GM21390 (cell line): ENCODE results near the gene HSBP1L1.
"Not testable (repeated sequence)": the region's sequence is repeated elsewhere in the genome, so short reads cannot be mapped to it uniquely, and the experiment has no call there.

Experiments used
- ATAC-seq: cut with Tn5 transposase; IDR thresholded peaks from one replicate; pipeline ENCODE4 v1.9.1; 2021; ENCODE audit not compliant: unreplicated experiment

Gene HSBP1L1

DNA sequence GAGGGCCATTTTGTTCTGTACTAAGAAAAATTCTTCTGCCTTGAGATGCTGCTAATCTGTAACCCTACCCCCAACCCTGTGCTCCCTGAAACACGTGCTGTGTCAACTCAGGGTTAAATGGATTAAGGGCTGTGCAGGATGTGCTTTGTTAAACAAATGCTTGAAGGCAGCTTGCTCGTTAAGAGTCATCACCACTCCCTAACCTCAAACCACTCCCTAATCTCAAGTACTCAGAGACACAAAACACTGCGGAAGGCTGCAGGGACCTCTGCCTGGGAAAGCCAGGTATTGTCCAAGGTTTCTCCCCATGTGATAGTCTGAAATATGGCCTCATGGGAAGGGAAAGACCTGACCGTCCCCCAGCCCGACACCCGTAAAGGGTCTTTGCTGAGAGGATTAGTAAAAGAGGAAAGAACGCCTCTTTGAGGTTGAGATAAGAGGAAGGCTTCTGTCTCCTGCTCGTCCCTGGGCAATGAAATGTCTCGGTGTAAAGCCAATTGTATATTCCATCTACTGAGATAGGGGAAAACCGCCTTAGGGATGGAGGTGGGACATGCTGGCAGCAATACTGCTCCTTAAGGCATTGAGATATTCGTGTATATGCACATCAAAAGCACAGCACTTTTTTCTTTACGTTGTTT is 4.2 kb upstream of the HSBP1L1 start:
- ATAC-seq = not testable (repeated sequence)

DNA sequence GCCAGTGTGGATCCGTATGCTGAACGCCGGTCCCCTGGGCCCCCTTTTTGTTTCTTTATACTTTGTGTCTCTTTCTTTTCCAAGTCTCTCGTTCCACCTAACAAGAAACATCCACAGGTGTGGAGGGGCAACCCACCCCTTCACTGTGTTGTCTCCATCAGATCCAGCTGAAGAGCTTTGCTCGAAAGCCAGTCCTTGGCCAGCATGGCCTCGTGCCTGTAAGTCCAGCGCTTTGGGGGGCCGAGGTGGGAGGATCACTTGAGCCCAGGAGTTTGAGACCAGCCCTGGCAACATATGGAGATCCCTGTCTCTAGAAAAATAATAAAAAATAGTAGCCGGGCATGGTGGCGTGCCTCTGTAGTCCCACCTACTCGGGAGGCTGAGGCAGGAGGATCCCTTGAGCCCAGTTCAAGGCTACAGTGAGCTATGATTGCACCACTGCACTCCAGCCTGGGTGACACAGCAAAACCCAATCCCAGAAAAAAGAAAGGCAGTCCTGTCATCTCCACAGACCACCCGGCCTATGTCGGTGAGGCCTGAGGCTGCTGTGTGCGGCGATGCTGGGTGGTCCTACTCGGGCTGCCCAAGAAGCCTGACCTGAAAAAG is 3.4 kb upstream of the HSBP1L1 start:
- ATAC-seq = no peak

DNA sequence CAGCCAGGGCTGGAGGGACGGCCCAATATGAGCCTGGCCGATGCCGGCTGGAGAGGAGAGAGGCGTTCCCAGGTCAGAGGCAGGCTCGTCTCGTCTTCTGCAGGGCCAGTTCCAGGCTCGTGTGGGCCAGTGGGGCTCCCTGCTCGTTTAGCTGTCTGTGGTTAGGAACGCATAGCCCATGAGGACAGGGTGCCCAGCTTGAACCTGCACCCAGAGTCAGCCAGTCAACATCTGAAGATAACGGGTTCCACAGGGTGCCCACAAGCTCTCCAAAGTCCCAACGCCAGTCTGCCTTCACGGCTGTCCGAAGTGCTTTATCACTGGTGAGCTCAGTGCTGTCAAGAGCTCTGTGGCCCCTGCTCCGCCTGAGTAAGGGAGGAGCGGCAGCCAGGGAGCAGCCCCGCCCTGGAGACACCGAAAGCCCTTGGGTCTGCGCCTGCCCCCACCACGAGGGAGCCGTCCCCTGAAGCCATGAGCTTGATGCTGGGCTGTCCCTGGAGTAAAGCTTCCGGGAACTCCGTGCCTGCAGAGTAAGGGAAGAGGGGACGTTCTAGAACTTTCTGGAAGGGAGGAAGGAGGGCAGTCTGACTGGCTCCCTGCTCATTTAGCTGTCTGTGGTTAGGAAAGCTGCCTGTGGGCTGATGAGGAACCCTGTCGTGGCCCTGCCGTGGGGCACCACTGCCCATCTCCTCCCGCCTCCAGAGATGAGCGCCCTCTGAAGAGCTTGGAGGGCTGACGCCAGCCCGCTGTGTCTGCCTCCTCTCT is 2.7 kb upstream of the HSBP1L1 start:
- no peak for ATAC-seq

DNA sequence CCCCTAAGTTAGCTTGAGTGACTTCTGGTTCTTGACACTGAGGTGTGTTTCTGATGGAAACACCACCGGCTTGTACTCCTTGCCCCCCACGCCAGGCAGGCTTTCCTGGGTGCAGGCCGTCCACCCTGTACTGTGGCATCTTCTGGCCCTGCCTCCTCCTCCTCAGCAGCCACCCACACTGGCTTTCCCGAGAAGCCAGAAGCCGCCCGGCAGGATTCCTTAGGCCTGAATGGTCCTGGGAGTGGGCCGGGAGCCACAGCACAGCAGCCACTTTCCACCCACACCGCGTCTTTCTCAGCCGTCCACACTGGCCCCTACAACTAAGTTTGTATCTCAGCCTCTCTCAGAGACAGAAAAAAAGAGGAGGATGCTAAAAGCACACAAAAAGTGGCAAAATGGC is 2.1 kb upstream of the HSBP1L1 start:
- no peak for ATAC-seq

DNA sequence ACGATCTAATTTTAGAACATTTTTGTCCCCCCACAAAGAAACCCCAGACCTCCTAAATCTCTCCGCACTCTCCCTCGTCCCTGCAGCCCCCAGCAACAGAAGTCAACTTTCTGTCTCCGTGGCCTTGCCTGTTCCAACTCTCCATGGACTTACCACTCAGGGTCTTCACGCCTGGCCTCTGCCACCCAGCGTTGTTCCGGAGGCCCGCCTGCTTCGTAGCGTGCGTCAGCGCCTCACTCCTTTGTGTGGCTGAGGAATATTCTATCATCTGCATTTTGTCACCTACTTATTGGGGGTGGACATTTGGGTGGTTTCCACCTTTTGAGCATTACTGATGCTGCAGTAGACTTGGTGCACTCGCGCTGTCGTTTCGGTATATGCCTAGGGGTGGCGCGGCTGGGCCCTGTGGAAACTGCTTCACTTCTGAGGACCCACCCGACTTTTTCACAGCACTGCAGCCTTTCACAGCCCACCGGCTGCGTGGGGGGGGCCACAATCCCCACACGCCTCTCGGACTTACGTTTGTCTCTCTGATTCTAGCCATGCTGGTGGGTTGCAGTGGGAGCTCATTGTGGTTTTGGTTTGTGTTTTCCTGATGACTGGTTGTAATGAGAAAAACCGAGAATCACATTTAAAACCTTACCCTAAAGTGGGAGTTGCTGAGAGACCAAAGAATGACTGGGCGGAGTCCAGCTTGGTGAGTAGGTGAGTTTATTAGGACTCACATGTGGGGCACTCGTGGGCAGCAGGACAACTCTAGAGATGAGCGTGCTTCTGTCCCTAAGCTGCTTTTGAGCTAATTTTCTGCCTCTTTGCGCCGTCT is 1.4 kb upstream of the HSBP1L1 start:
- ATAC-seq = peak; percentile 45

DNA sequence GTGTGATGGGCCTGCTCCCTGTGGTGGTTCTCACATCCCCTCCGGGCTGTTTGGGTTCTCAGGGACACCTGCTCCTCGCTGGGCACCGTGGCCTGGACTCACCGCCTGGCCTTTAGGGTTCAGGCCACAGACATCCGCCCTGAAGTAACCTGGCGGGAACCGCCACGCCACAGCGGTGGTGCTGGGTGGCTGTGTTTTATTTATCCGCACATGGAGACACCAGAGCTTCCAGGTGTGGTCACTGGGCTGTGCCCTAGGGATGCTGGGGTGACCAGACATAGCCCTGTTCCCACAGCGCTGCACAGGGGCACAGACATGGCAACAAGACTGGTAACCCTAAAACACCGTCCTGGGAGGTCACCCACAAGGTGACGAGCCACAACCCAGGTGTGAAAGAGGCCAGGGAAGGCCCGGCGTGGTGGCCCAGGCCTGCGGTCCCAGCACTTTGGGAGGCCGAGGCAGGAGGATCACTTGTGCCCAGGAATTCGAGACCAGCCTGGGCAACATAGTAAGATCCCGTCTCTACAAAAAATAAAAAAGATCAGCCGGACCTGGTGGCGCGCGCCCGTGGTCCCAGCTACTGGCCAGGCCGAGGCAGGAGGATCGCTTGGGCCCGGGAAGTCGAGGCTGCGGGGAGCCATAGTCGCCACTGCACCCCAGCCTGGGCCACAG is 649 bp upstream of the HSBP1L1 start:
- ATAC-seq = no peak

DNA sequence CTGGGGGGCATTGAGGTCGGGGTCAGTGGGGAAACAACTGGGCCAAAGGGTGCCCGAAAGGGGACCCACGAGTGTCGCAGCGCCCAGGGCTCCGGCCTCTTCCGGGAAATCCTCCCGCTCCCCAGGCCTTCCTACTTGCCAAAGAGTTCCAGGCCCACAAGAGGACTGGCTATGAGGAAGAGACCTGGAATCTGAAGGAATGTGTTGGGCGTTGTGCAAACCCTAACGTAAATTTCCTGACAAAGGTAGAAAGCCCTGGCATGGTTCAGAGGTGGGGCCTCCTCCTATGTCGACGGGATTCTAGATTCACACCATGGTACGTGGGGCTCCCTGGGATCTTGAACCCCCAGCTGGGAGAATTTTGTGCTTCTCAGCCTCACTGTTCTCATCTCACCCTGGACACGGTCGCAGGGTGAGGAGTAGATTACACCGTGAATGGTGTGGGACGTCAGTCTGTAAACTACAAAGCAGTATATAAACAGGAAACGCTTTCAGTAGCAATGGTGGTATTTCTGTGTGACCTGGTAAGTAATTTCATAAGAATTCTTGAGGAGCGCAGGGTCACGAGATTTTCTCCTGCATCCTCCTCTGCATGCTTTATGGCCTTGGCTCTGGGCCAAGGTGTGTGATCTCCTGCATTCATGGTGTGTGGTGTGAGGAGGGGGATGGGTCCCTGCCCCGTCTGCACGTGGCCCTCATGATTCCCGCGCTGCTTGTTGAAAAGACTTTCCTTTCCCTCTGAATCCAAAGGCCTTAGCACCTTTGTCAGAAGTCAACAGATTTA is 868 bp downstream of the HSBP1L1 start:
- no peak for ATAC-seq

DNA sequence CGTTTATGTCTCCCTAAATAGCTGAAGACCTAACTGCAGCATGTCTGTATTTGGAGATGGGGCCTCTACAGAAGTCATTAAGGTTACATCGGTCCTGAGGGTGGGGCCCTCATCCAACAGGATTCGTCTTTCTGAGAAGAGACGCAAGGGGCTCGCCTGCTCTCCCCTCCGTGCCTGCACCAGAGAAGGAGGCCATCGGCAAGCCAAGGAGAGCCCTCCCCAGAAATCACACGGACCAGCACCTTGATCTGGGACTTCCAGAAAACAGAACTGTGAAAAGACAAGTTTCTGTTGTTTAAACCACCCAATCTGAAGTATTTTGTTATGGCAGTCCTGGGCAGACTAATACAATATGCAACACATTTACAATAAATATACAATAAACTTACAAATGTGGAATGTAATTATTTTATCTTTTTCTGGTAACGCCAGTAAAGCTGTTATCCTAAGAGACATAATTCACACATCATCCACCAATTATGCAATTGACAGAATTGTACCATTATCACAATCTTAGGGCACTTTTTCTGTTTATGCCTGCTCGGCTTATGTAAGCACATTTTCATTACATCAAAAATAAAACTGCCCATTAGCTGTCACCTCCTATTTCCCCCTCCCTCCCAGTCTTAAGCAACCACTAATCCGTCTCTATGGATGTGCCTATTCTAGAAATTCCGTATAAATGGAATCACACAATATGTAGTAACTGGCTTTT is 6.1 kb downstream of the HSBP1L1 start:
- no peak for ATAC-seq

DNA sequence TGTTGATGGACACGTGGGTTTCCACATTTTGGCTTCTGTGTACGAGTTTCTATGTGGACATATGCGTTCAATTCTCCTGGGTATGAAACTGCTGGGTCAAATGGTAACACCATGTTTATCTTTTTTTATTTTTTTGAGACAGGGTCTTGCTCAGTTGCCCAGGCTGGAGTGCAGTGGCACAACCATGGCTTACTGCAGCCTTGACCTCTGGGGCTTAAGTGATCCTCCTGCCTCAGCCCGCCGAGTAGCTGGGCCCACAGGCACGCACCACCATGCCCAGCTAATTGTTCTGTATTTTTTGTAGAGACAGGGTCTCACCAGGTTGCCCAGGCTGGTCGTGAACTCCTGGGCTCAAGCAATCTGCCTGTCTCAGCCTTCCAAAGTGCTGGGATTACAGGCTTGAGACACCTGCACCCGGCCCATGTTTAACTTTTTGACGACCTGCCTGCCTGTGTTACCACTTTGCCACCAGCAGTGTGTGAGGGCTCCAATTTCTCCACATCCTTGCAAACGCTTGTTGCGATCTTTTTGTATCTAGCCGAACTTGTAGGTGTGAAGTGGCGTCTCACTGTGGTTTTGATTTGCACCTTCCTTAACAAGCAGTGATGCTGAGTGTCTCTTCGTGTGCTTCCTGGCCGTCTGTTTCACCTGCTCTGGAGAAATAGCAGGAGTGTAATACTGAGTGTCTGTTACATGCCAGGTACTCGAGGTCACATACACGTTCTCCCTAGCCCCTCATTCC is 6.9 kb downstream of the HSBP1L1 start:
- no peak for ATAC-seq

DNA sequence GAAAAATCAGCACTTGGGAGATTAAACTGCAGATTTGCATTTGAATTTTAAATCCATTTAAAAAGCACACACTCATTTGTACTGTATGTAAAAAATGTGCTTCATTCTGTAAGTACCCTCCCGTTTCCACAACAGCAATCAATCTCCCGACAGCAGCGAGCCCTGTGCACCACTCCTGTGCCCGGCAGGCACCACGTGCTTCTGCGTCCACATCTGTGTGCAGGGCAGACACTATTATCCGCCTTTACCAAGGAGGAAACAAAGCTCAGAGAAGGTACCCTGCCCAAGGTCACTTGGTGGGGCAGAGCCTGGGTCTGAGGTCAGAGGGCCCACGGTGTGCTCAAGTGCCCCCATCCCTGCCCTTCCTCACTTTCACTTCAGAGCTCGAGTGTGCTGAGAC is 7.5 kb downstream of the HSBP1L1 start:
- no peak for ATAC-seq

DNA sequence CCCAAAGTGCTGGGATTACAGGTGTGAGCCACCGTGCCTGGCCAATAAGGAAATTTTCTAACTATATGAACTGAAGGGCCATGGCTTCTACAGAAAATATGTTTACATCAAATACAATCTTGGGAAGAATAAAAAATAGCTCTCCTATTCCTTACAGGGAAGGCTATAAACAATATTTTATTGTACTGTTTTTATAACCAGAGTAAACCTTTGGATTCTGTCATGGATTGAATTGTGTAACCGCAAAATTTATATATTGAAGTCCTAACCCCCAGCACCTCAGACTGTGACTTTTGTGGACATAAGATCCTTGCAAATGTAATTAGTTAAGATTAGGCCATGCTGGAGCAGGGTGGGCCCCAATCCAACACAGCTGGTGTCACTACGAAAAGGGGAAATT is 8.3 kb downstream of the HSBP1L1 start:
- ATAC-seq = no peak

DNA sequence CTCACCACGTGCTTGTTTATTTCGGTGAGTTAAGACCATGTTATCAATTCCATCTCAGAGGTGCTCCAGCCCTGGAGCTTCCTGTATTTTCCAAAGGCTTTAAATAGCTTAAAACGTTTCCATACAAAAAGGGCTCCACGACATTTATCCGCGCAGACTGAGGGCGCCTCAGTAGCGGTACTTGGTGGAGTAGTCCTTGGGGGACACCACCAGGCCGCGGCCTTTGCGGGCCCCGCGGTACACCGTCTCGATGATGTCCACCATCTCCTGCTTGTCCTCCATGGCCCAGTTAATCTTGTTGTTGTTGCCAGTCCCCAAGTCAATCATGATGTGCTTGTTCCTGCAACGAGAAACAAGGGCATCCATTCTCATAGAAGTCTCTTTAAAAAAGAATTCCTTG is 9.1 kb downstream of the HSBP1L1 start:
- ATAC-seq = no peak

DNA sequence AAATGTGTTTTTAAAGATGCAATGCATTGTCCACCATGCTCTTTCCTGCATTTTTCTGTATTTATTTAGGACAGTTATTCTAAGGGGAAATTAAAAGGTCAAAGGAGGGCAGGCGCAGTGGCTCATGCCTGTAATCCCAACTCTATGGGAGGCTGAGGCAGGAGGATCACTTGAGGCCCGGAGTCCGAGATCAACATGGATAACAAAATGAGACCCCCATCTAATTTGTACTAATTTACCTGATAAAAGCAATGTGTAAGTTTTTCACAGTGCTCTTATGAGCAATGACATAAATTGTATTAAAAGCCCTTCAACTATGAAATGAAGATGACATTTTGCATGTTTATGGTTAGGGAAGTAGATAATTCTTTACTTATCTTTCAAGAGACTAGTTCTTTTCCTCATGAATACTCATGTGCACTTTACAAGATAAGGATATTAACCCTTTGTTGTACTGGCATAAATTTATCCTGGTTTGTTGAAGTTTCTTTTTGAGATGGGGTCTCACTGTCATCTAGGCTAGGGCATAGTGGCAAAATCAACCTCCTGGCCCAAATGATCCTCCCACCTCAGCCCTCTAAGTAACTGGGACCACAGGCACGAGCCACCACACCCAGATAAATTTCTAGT is 9.7 kb downstream of the HSBP1L1 start:
- no peak for ATAC-seq

DNA sequence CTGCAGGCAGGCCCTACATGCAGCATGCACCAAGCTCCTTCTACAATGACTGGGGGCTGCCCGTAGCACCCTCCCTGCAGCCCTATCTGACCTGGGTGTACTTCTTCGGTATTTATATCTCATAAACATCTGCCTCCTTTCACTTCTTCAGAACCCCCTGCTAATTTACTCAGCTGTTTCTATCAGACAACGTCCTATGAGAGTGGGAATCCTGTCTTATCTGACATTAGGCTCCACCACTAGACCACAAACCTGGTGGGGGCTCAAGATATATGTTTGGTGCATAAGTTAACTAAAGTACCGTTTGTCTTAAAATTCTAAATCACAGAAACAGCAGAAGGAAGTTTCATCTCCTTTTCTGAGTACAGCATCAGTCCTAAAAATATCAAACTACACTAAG is 10.6 kb downstream of the HSBP1L1 start:
- ATAC-seq = no peak

DNA sequence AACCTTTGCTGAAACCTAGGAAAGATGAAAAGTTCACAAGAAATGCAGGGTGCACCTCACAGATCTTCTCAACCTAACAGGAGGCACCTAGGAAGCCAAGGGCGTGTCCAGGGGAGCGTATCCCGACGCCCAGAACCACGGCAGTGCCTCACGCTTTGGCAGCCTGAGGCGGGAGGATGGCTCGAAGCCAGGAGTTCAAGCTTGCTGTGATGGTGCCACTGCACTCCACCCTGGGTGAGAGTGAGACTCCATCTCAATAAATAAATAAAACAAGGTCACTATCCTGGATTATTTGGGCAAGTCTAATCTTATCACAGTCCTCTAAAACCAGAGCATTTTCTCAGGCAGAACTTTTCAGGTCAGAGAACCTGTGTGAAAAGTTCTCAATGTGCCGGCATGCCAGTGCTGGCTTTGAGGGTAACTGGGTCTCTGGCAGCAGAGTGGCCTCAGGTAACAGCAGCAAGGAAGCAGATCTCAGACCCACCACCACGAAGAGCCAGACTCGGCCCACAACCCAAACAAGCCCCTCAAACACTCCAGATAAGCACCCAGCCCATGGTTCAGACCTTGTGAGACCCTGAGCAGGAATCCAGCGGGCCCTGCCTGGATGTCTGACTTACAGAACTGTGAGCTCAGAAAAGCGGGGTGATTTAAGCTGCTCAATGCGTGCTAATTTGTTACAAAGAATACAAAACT is 11.7 kb downstream of the HSBP1L1 start:
- ATAC-seq = no peak

DNA sequence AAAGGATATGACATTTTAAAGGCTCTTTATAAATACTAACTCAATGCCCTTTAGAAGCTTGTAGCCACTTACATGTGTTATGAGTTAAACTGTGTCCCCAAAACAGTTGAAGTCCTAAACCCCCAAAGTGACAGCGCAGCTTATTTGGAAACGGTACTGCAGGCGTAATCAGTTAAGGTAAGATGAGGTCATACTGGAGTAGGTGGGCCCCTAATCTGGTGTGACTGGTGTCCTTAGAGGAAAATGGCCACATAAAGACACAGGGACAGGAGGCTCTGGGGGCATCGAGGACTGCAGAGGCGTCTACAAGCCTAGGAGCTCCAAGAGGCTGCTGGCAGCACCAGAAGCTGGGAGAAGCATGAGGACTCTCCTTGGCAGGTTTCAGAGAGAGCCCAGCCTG is 15.4 kb downstream of the HSBP1L1 start:
- ATAC-seq = no peak

DNA sequence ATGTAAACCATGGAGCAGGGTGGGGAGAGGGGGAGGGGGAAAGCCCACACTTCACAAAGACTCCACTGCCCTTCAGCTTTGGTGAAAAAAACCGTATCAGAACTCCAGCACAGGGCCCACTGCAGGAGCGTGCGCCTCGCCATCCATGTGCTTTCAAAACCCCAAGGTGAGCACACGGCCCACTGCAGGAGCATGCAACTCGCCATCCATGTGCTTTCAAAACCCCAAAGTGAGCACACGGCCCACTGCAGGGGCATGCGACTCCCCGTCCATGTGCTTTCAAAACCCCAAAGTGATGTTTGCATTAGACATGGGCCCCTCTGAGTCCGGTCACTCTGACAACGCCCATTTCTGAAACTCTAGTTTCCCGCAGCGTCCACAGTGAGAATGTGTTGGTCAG is 16.1 kb downstream of the HSBP1L1 start:
- no peak for ATAC-seq

DNA sequence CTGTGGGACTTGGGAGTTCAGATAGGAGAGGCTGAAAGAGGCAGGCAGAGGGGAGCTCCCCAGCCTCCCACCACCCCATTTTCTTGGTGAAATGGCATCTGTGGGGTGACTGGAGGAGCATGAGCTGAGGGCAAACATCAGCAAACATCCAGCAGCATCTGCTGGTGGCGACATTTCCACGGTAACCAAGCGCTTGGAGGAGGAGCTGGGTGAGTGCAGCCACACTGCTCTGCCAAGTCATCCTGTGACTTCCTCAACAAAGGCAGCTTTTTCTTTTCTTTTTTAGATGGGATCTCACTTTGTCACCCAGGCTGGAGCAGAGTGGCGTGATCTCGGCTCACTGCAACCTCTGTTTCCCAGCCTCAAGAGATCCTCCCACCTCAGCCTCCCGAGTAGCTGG is 18.3 kb downstream of the HSBP1L1 start:
- no peak for ATAC-seq
